Bronchial epithelial cell (primary cell): ENCODE data around the gene APP. TPM values are rescaled to one million over a fixed set of nuclear protein-coding genes. Genes with fewer than 3 reads are reported as not detected.
A peak's percentile ranks its signal among the peaks of the same experiment; 100 is the strongest.

ENCODE experiments used
- DNase-seq: peaks from one replicate; pipeline ENCODE4 v3.0.0-alpha.2; 2010; ENCODE audit warnings: low read depth
- FAIRE-seq: peaks from 2 replicates; lab custom pipeline; 2011; peaks lifted over from hg19 to GRCh38; lab: Jason Lieb, UNC
- H3K27me3 ChIP-seq: 2 replicates; pipeline ENCODE4 v1.5.1; 2011; ENCODE audit warnings: low read length; ENCODE audit not compliant: control insufficient read depth, insufficient read depth
- H3K36me3 ChIP-seq: 2 replicates; pipeline ENCODE4 v1.5.1; 2011; ENCODE audit warnings: low read length; ENCODE audit not compliant: control insufficient read depth, insufficient read depth
- H3K4me3 ChIP-seq: 2 replicates; pipeline ENCODE4 v1.5.1; 2011; ENCODE audit warnings: mild to moderate bottlenecking, low read depth, low read length, control low read depth
- CTCF ChIP-seq: IDR thresholded peaks from 2 replicates; pipeline ENCODE4 v1.5.1; 2011; ENCODE audit warnings: mild to moderate bottlenecking, moderate library complexity, low read length, control low read depth, inconsistent platforms; ENCODE audit not compliant: insufficient read depth, severe bottlenecking
- total RNA-seq: library from RNA; depleted of rRNA; stranded (reverse); fragments of >200 nt; gene quantifications from 2 replicates; pipeline ENCODE4 v1.2.1, GENCODE V29; 2014

APP gene
- total RNA-seq, 1 donor from 2014 or later: 745 TPM

- DNase-seq (peak; percentile 58), FAIRE-seq (no peak)
- TF ChIP-seq CTCF: no peak
- Histone ChIP-seq H3K27me3 (no peaks in the 10 kb centered on the region), H3K36me3 (no peaks in the 10 kb centered on the region), H3K4me3 (no peak overlapping the region)
Observed at GRCh38 chr21:26148840-26149354, 21.7 kb downstream of the APP start.

GRCh38 chr21:26148071-26148839, 22.3 kb downstream of the APP start:
- Histone ChIP-seq H3K4me3 (no peak overlapping the region), H3K27me3 (no peaks in the 10 kb centered on the region), H3K36me3 (no peaks in the 10 kb centered on the region)
- no peak for FAIRE-seq
- DNase-seq: no peak
- no peak for TF ChIP-seq CTCF

GRCh38 chr21:26147535-26147934, 23.0 kb downstream of the APP start:
- no peaks in the 10 kb centered on the region for H3K36me3 ChIP-seq
- H3K27me3 ChIP-seq: no peaks in the 10 kb centered on the region
- TF ChIP-seq CTCF: no peak
- FAIRE-seq: no peak
- no peak for DNase-seq
- no peak overlapping the region for H3K4me3 ChIP-seq

- no peak for FAIRE-seq
Observed at GRCh38 chr21:26146681-26147080, 23.9 kb downstream of the APP start.

GRCh38 chr21:26144031-26144430, 26.5 kb downstream of the APP start:
- no peaks in the 10 kb centered on the region for H3K36me3 ChIP-seq
- H3K4me3 ChIP-seq: no peak overlapping the region
- H3K27me3 ChIP-seq: no peaks in the 10 kb centered on the region
- no peak for TF ChIP-seq CTCF
- DNase-seq: no peak
- FAIRE-seq: no peak

More at GRCh38 chr21:26146681-26147080, 23.9 kb downstream of the APP start:
- Histone ChIP-seq H3K4me3 (no peak overlapping the region), H3K36me3 (no peaks in the 10 kb centered on the region), H3K27me3 (no peaks in the 10 kb centered on the region)
- no peak for TF ChIP-seq CTCF
- no peak for DNase-seq
